ENCODE results near the gene OTUB1. TPM values are rescaled to one million over a fixed set of nuclear protein-coding genes. Genes with fewer than 3 reads are reported as not detected.

Gene OTUB1
- total and polyA plus RNA-seq, 8 donors, result 33.6 to 161 (median 53.3) TPM

- 0 to 3% (median 1%) methylated on average over 6 to 50 of the region's 64 CpGs; no CpG with 5 or more reads in 1 of the 5 donors for WGBS, 5 donors
- intact Hi-C loops (cut with DNase I; ENCODE audit: low total_unique reads), result no loop called here
- peak within 1 kb of the TSS; percentile 51 to 62 (median 54) for H3K4me3 ChIP-seq
Observed at GRCh38 chr11:64035576-64035975, 49.3 kb downstream of the OTUB1 start, which contains the start of gene FLRT1. TSS of gene FLRT1 (plus strand) at chr11:64035931. CDS start at chr11:64116268, 80,337 bp downstream.

GRCh38 chr11:64036087-64037026 is 50.1 kb downstream of the OTUB1 start:
- Histone ChIP-seq H3K4me3 (peak overlapping the region; percentile 51 to 62 (median 54)), H3K36me3 (no peaks in the 10 kb centered on the region), H3K4me1 (peaks cover 14 to 28% (median 19%) of the 10 kb centered on the region in 4 donors), H3K9me3 (no peaks in the 10 kb centered on the region), H3K27me3 (peaks cover 0 to 74% (median 29%) of the 10 kb centered on the region in 3 donors), H3K27ac (peak overlapping the region in 3 of 5 donors; percentile 3 to 66 (median 20))
- peak in 1 of 2 donors; percentile 76 for DNase-seq
- 2% methylated on average over 18 to 85 of the region's 85 CpGs for WGBS, 5 donors
- TF ChIP-seq EP300 (IDR thresholded peaks at IDR 0.05) (no peak), POLR2AphosphoS5 (IDR thresholded peaks at IDR 0.05) (no peak), CTCF (IDR thresholded peaks at IDR 0.05) (no peak), POLR2A (IDR thresholded peaks at IDR 0.05) (no peak)
- intact Hi-C loops (cut with DNase I; ENCODE audit: low total_unique reads), result no loop called here

More at GRCh38 chr11:64035576-64035975, 49.3 kb downstream of the OTUB1 start, which contains the start of gene FLRT1:
- H3K36me3 ChIP-seq, result no peaks in the 10 kb centered on the region
- H3K27ac ChIP-seq, result peak within 1 kb of the TSS in 3 of 5 donors; percentile 3 to 66 (median 20)
- H3K9me3 ChIP-seq, result no peaks in the 10 kb centered on the region
- TF ChIP-seq EP300 (IDR thresholded peaks at IDR 0.05), result no peak
- no peak for TF ChIP-seq CTCF (IDR thresholded peaks at IDR 0.05)
- TF ChIP-seq POLR2AphosphoS5 (IDR thresholded peaks at IDR 0.05), result no peak
- no peak for TF ChIP-seq POLR2A (IDR thresholded peaks at IDR 0.05)
- H3K4me1 ChIP-seq, result peaks cover 14 to 28% (median 19%) of the 10 kb centered on the region in 4 donors
- peak in 1 of 2 donors; percentile 67 for DNase-seq
- H3K27me3 ChIP-seq, result peaks cover 0 to 72% (median 29%) of the 10 kb centered on the region in 3 donors

- DNase-seq, result no peak
- Histone ChIP-seq H3K27me3 (peaks cover 0 to 72% (median 29%) of the 10 kb centered on the region in 3 donors), H3K9me3 (no peaks in the 10 kb centered on the region), H3K4me3 (peak overlapping the region; percentile 51 to 62 (median 54)), H3K27ac (peak overlapping the region in 1 of 5 donors; percentile 66), H3K36me3 (no peaks in the 10 kb centered on the region), H3K4me1 (peaks cover 14 to 28% (median 19%) of the 10 kb centered on the region in 4 donors)
- TF ChIP-seq POLR2A (IDR thresholded peaks at IDR 0.05), result no peak
- TF ChIP-seq EP300 (IDR thresholded peaks at IDR 0.05), result no peak
- no peak for TF ChIP-seq CTCF (IDR thresholded peaks at IDR 0.05)
- TF ChIP-seq POLR2AphosphoS5 (IDR thresholded peaks at IDR 0.05), result no peak
- intact Hi-C loops (cut with DNase I; ENCODE audit: low total_unique reads), result no loop called here
- WGBS, 5 donors, result 33 to 67% (median 37%) methylated on average over 3 to 23 of the region's 23 CpGs
Observed at GRCh38 chr11:64037027-64037634, 50.9 kb downstream of the OTUB1 start.

DNA sequence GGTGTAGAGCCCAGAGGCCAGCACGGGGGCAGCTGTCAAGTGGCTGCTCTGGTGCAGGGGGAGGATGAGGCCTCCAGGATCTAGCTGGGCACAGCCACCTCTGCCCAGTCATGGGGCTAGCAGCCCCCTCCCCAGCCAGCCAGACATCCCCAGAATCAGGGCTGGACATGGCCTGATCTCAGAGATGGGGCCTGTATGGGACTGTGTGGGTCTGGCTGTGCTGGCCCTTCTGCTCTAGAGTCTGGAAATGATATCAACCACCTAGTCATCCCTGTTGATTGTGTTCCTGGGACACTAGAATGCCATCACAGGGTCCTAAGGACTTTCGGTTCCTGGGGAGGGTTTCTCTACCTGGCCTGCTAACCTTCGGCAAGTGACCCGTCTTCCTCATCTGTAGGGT is 52.3 kb downstream of the OTUB1 start:
- Histone ChIP-seq H3K4me3 (no peak overlapping the region), H3K36me3 (no peaks in the 10 kb centered on the region), H3K27me3 (peaks cover 0 to 60% (median 29%) of the 10 kb centered on the region in 3 donors), H3K27ac (no peak overlapping the region), H3K4me1 (peaks cover 14 to 28% (median 19%) of the 10 kb centered on the region in 4 donors), H3K9me3 (no peaks in the 10 kb centered on the region)
- intact Hi-C loops (cut with DNase I; ENCODE audit: low total_unique reads), result no loop called here
- DNase-seq, result no peak
- TF ChIP-seq EP300 (IDR thresholded peaks at IDR 0.05), result no peak
- 90 to 98% (median 96%) methylated on average over 3 to 4 of the region's 4 CpGs for WGBS, 5 donors
